ENCODE measurements around the gene HNRNPH2. TPM values are rescaled to one million over a fixed set of nuclear protein-coding genes. Genes with fewer than 3 reads are reported as not detected.
A peak's percentile ranks its signal among the peaks of the same experiment; 100 is the strongest.

Gene HNRNPH2
- total and polyA plus RNA-seq, 9 of the 15 experiments (the other 6 are each of a cell fraction or from before 2014, with no cell fraction given), result 40.0 to 130 (median 60.3) TPM

DNA sequence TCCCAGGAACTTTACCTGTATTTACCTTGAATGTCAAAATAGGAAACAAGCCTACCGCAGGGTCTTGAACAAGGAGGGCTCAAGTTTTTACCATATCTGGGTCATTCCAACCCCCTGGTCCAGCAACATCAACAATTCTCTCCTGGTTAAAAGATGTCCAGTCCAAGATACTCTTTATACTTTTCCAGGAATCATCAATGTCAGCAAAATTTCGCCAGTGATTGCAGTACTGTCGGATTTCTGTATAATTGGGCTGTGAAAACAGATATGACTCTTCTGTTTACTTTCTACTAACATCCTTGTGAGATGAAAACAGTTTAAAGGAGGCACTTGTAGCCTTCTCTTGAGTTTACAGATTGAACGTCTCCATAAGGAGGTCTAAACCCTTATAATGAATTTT is 9.3 kb upstream of the HNRNPH2 start:
- Histone ChIP-seq H3K79me2 (ENCODE audit: control insufficient read depth, insufficient read depth, low read length) (peaks cover 5% of the 10 kb centered on the region), H3K9ac (ENCODE audit: insufficient read depth in 1 of 2, low read depth in 2 of 2, low read length in 2 of 2) (no peak overlapping the region), H3K4me2 (ENCODE audit: insufficient read depth, low read length) (no peak overlapping the region), H3K4me1 (replicated peaks in 1 of 2; ENCODE audit: control insufficient read depth in 2 of 2, insufficient read depth in 2 of 2, low read length in 2 of 2) (peaks cover 0 to under 1% of the 10 kb centered on the region in 2 experiments; a peak in 2 of 5 replicates), H3K4me3 (no peak overlapping the region), H3K36me3 (ENCODE audit: control insufficient read depth, insufficient read depth, low read length) (peaks cover 67% of the 10 kb centered on the region), H3K27ac (ENCODE audit: extremely low read depth, low read depth, low read length) (no peak overlapping the region), H3K27me3 (ENCODE audit: control insufficient read depth in 2 of 2, insufficient read depth in 2 of 2, low read length in 2 of 2) (no peaks in the 10 kb centered on the region), H3K9me3 (replicated peaks; ENCODE audit: control insufficient read depth, insufficient read depth, low read depth, low read length) (no peaks in the 10 kb centered on the region), H3K9me1 (ENCODE audit: control insufficient read depth, insufficient read depth, low read length) (no peaks in the 10 kb centered on the region), H4K20me1 (replicated peaks; ENCODE audit: control insufficient read depth, insufficient read depth, low read length) (peaks cover 5% of the 10 kb centered on the region; the same call in 1 of the 2 replicates), H2AFZ (ENCODE audit: low read depth, low read length) (no peak overlapping the region)
- no TSS peak for BruUV-seq (replicated peaks)
- intact Hi-C loops (cut with micrococcal nuclease) (no loop called here), in situ Hi-C loops (cut with MboI) (no loop called here)
- TF ChIP-seq ZNF316 (IDR thresholded peaks at IDR 0.05) (peak; percentile 80), MAFF (IDR thresholded peaks at IDR 0.05; ENCODE audit: low read length) (peak; percentile 59; the same call in 1 of the 2 replicates), MAFG (tag; conservative IDR thresholded peaks at IDR 0.05) (peak; percentile 47), MAFK (IDR thresholded peaks at IDR 0.05; ENCODE audit: low read length) (peak; percentile 28; the same call in 1 of the 2 replicates), C11orf30 (IDR thresholded peaks at IDR 0.05; ENCODE audit: low read depth) (peak; percentile 74), NR3C1 (CRISPR knock-in tag; IDR thresholded peaks at IDR 0.05) (no peak), SMC3 (conservative IDR thresholded peaks at IDR 0.05; ENCODE audit: insufficient read depth, low read depth, low read length) (no peak)
- WGBS (ENCODE audit: insufficient coverage, low coverage, missing lambda C conversion rate), result 52% methylated on average over 4 of the region's 4 CpGs
- POLR2A ChIA-PET, result interaction anchor here (1.1 to 3.4 kb wide), 3 partner anchors 8 to 10 kb away, joined by 6 to 20 read pairs (median 12); partner anchors contain the start of genes GLA, HNRNPH2 and RPL36A
- DNase-seq (ENCODE audit: extremely low read depth in 1 of 4, low spot score in 3 of 4) (no peak), ATAC-seq (no peak), FAIRE-seq (no peak)
- CTCF ChIA-PET (ENCODE audit: low intra/inter-chr PET ratio), result no interaction called here

DNA sequence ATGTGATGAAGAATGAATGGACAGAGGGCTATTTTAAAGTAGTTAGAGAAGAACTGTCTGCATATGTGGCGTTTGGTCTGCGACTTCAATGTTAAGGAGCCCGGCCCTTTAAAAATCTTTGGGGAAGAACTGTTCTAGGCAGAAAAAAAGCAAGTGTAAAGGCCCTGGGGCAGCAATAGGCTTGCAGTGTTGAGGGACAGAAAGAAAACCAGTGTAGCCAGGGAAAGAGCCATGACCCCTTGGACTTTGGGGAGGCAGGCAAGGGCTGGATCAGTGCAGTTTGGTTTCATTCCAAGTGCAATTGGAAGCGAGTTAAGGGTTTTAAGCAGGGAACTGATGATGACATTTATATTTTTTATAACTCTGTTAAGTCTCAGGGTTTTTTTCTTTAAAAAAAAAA is 8.2 kb upstream of the HNRNPH2 start:
- 82% methylated on average over 4 of the region's 4 CpGs for WGBS (ENCODE audit: insufficient coverage, low coverage, missing lambda C conversion rate)
- Histone ChIP-seq H3K79me2 (ENCODE audit: control insufficient read depth, insufficient read depth, low read length) (peaks cover 8% of the 10 kb centered on the region), H3K4me1 (replicated peaks in 1 of 2; ENCODE audit: control insufficient read depth in 2 of 2, insufficient read depth in 2 of 2, low read length in 2 of 2) (no peaks in the 10 kb centered on the region; a peak in 1 of 5 replicates), H3K27me3 (ENCODE audit: control insufficient read depth in 2 of 2, insufficient read depth in 2 of 2, low read length in 2 of 2) (no peaks in the 10 kb centered on the region), H3K4me3 (no peak overlapping the region), H3K36me3 (ENCODE audit: control insufficient read depth, insufficient read depth, low read length) (peaks cover 63% of the 10 kb centered on the region), H3K9me3 (replicated peaks; ENCODE audit: control insufficient read depth, insufficient read depth, low read depth, low read length) (no peaks in the 10 kb centered on the region), H4K20me1 (replicated peaks; ENCODE audit: control insufficient read depth, insufficient read depth, low read length) (peaks cover 5% of the 10 kb centered on the region; the same call in 1 of the 2 replicates), H3K9me1 (ENCODE audit: control insufficient read depth, insufficient read depth, low read length) (no peaks in the 10 kb centered on the region), H2AFZ (ENCODE audit: low read depth, low read length) (no peak overlapping the region), H3K9ac (ENCODE audit: insufficient read depth in 1 of 2, low read depth in 2 of 2, low read length in 2 of 2) (no peak overlapping the region), H3K4me2 (ENCODE audit: insufficient read depth, low read length) (no peak overlapping the region), H3K27ac (ENCODE audit: extremely low read depth, low read depth, low read length) (no peak overlapping the region)
- POLR2A ChIA-PET, result interaction anchor here (1.3 kb wide), 1 partner anchor 9 kb away, joined by 12 read pairs; the partner anchor contains the start of gene RPL36A
- DNase-seq (ENCODE audit: extremely low read depth in 1 of 4, low spot score in 3 of 4) (no peak), ATAC-seq (no peak), FAIRE-seq (no peak)
- intact Hi-C loops (cut with micrococcal nuclease), result no loop called here
- no TSS peak for BruUV-seq (replicated peaks)
- in situ Hi-C loops (cut with MboI), result no loop called here
- CTCF ChIA-PET (ENCODE audit: low intra/inter-chr PET ratio), result no interaction called here
- TF ChIP-seq RBM25 (IDR thresholded peaks at IDR 0.05; ENCODE audit: low read depth, low read length, severe bottlenecking) (peak; percentile 21), ZNF175 (CRISPR knock-in tag; IDR thresholded peaks at IDR 0.05; ENCODE audit: low read depth) (no peak), ASH1L (IDR thresholded peaks at IDR 0.05; ENCODE audit: borderline replicate concordance, low read depth, partially characterized antibody) (no peak), RNF2 (IDR thresholded peaks at IDR 0.05) (no peak), CGGBP1 (CRISPR knock-in tag; IDR thresholded peaks at IDR 0.05) (no peak), ZKSCAN8 (CRISPR knock-in tag; IDR thresholded peaks at IDR 0.05) (no peak), SNAPC5 (CRISPR knock-in tag; IDR thresholded peaks at IDR 0.05) (no peak)

Measured in K562 (cell line).